SKM-1 (cell line): ENCODE measurements around the gene PTPRB.
"Not testable (repeated sequence)": the region's sequence is repeated elsewhere in the genome, so short reads cannot be mapped to it uniquely, and the experiment has no call there.

Source experiments
- DNase-seq: peaks from one replicate; lab custom pipeline; 2025; ENCODE audit not compliant: unreplicated experiment; lab: John Stamatoyannopoulos, UW

Gene PTPRB

GRCh38 chr12:70549340-70550179, 87.7 kb downstream of the PTPRB start:
- no peak for DNase-seq

GRCh38 chr12:70543444-70543843, 93.8 kb downstream of the PTPRB start:
- DNase-seq: no peak

- no peak for DNase-seq
These were observed 96.2 kb downstream of the PTPRB start for GRCh38 chr12:70540996-70541395.

GRCh38 chr12:70536650-70537049, 100.6 kb downstream of the PTPRB start:
- no peak for DNase-seq

- DNase-seq: no peak
These were observed 101.3 kb downstream of the PTPRB start for GRCh38 chr12:70535896-70536374.

- no peak for DNase-seq
These were observed 102.8 kb downstream of the PTPRB start for GRCh38 chr12:70534466-70534865.

GRCh38 chr12:70529647-70530046, 107.6 kb downstream of the PTPRB start:
- no peak for DNase-seq

- no peak for DNase-seq
These were observed 116.4 kb downstream of the PTPRB start for GRCh38 chr12:70520847-70521246.

GRCh38 chr12:70513426-70513825, 123.8 kb downstream of the PTPRB start:
- DNase-seq: no peak

GRCh38 chr12:70508178-70508577, 129.1 kb downstream of the PTPRB start:
- no peak for DNase-seq

- no peak for DNase-seq
These were observed 129.8 kb downstream of the PTPRB start for GRCh38 chr12:70507442-70507841.

- no peak for DNase-seq
These were observed 139.7 kb downstream of the PTPRB start for GRCh38 chr12:70497508-70497907.

GRCh38 chr12:70492904-70493303, 144.3 kb downstream of the PTPRB start:
- not testable (repeated sequence) for DNase-seq

GRCh38 chr12:70490928-70491327, 146.3 kb downstream of the PTPRB start:
- not testable (repeated sequence) for DNase-seq

- DNase-seq: no peak
These were observed 149.8 kb downstream of the PTPRB start for GRCh38 chr12:70487440-70487839.

- DNase-seq: no peak
These were observed 150.6 kb downstream of the PTPRB start for GRCh38 chr12:70486588-70486987.

GRCh38 chr12:70485704-70486103, 151.5 kb downstream of the PTPRB start:
- no peak for DNase-seq

- no peak for DNase-seq
These were observed 152.8 kb downstream of the PTPRB start for GRCh38 chr12:70484464-70484863.

- no peak for DNase-seq
These were observed 154.5 kb downstream of the PTPRB start for GRCh38 chr12:70482764-70483163.

GRCh38 chr12:70469221-70469820, 167.9 kb downstream of the PTPRB start:
- DNase-seq: peak; percentile 1

- no peak for DNase-seq
These were observed 168.5 kb downstream of the PTPRB start for GRCh38 chr12:70468741-70469140.
